CD4-positive, CD25-positive, alpha-beta regulatory T cell (primary cell): ENCODE measurements around the gene GFPT2. TPM values are rescaled to one million over a fixed set of nuclear protein-coding genes. Genes with fewer than 3 reads are reported as not detected.
A peak's percentile ranks its signal among the peaks of the same experiment; 100 is the strongest.

Experiments
- ATAC-seq, 2 donors: fragments of 150-1000 bp; cut with Tn5 transposase; one replicate each; pipeline ENCODE4 v1.10.0; 2021; ENCODE audit warnings: low read depth in 2 of 2, moderate number of reproducible peaks in 2 of 2, moderate library complexity in 1 of 2
- DNase-seq, 3 donors: peaks; one replicate each; pipeline versions ENCODE4 v3.0.0 to v3.0.0-alpha.2; 2012 to 2022; ENCODE audit warnings: mixed read lengths in 1 of 3
- H3K27ac ChIP-seq: one replicate; pipeline ENCODE4 v1.7.0; 2013; ENCODE audit warnings: mild to moderate bottlenecking, low read length; ENCODE audit not compliant: insufficient read depth, poor library complexity, severe bottlenecking
- H3K27me3 ChIP-seq: one replicate; pipeline ENCODE4 v1.7.0; 2013; ENCODE audit warnings: low read length; ENCODE audit not compliant: control insufficient read depth, insufficient read depth
- H3K36me3 ChIP-seq: one replicate; pipeline ENCODE4 v1.7.0; 2013; ENCODE audit warnings: mild to moderate bottlenecking, low read length, moderate library complexity; ENCODE audit not compliant: control insufficient read depth, insufficient read depth
- H3K4me1 ChIP-seq: 2 replicates; pipeline ENCODE4 v1.7.0; 2013; ENCODE audit warnings: mild to moderate bottlenecking, low read length; ENCODE audit not compliant: insufficient read depth, control insufficient read depth, poor library complexity, severe bottlenecking
- H3K4me3 ChIP-seq: one replicate; pipeline ENCODE4 v1.7.0; 2013; ENCODE audit warnings: low read depth, mild to moderate bottlenecking, low read length, moderate library complexity
- H3K9me3 ChIP-seq, 2 experiments: 1 replicate in 1 of 2; 2 replicates in 1 of 2; pipeline ENCODE4 v1.7.0; 2013; ENCODE audit warnings: low read length in 2 of 2, mild to moderate bottlenecking in 1 of 2, moderate library complexity in 1 of 2; ENCODE audit not compliant: control insufficient read depth in 2 of 2
- H3K27ac Mint-ChIP-seq, 3 donors: one replicate each; pipeline ENCODE4 v1.8.0; 2020 to 2022; ENCODE audit warnings: mild to moderate bottlenecking in 3 of 3, mixed read lengths in 3 of 3, moderate library complexity in 2 of 3
- H3K27me3 Mint-ChIP-seq: one replicate; pipeline ENCODE4 v1.8.0; 2022; ENCODE audit warnings: mild to moderate bottlenecking, mixed read lengths
- H3K36me3 Mint-ChIP-seq: one replicate; pipeline ENCODE4 v1.8.0; 2020; ENCODE audit warnings: mixed read lengths
- H3K4me1 Mint-ChIP-seq, 4 donors: one replicate each; pipeline ENCODE4 v1.8.0; 2020 to 2022; ENCODE audit warnings: mixed read lengths in 4 of 4, mild to moderate bottlenecking in 1 of 4
- H3K4me3 Mint-ChIP-seq, 4 donors: one replicate each; pipeline ENCODE4 v1.8.0; 2020 to 2022; ENCODE audit warnings: mild to moderate bottlenecking in 4 of 4, mixed read lengths in 4 of 4, moderate library complexity in 3 of 4
- H3K9me3 Mint-ChIP-seq, 7 donors: one replicate each; pipeline ENCODE4 v1.8.0; 2020 to 2022; ENCODE audit warnings: mixed read lengths in 7 of 7, mild to moderate bottlenecking in 3 of 7, moderate library complexity in 2 of 7
- polyA plus RNA-seq, 4 donors: library from polyadenylated mRNA; unstranded; fragments of 300-500 nt; fragmentation: Illumina TruSeq; gene quantifications; one replicate each; pipeline ENCODE4 v1.2.3, GENCODE V29; 2021
- total RNA-seq: library from RNA; stranded (reverse); gene quantifications from one replicate; pipeline ENCODE4 v1.2.3, GENCODE V29; 2022

GFPT2 gene
- total and polyA plus RNA-seq, 5 donors from 2014 or later = 0.16 TPM; not detected in 4

DNA sequence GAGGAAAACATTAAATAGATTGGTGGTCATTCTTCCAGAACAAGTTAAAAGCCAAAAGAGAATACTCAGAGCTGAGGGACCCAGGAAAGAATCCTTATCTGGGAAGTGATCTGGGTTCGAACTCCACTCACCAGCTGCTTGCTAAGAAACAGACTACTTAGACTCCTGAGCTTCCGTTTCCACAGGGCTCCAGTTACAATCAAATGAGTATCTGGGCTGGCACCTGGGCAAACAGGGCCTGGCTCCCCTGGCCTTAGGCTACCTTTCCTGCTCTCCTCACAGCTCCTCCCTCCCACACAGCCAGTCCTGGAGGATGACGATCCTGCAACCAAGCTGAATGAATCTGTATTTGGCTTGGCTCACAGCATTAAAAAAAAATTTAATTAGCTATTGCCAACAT is 63.7 kb downstream of the GFPT2 start:
- Mint-ChIP-seq H3K27ac (no peak overlapping the region), H3K4me3 (peak overlapping the region in 3 of 4 donors; percentile 46 to 84 (median 62)), H3K9me3 (no peaks in the 10 kb centered on the region), H3K27me3 (peaks cover 16% of the 10 kb centered on the region), H3K4me1 (peaks cover 30 to 63% (median 43%) of the 10 kb centered on the region in 4 donors), H3K36me3 (peaks cover 19% of the 10 kb centered on the region)
- ATAC-seq (no peak), DNase-seq (no peak)
- no peak overlapping the region for H3K4me3 ChIP-seq
- peaks cover 29% of the 10 kb centered on the region for H3K4me1 ChIP-seq
- peaks cover 12% of the 10 kb centered on the region for H3K36me3 ChIP-seq
- no peaks in the 10 kb centered on the region for H3K27me3 ChIP-seq
- H3K27ac ChIP-seq = no peak overlapping the region
- H3K9me3 ChIP-seq = no peaks in the 10 kb centered on the region

DNA sequence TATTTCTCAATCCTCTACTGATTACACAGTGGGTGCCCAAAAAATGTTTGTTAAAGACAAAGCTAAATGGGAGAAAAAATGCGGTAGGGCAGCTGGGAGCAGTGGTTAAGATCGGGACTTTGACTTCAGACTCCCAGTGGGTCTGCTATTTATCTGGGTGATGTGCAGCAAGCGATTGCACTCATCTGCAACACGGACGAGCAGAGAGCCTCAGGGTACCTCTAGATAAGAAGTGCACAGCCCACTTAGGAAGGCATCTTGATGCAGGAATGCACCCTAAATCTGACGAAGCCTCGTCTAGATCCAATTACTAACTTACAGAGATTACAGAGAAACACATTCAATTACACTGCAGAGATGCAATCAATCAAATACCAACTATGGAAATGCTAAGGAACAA is 65.3 kb downstream of the GFPT2 start:
- peaks cover 21% of the 10 kb centered on the region for H3K36me3 ChIP-seq
- peaks cover 18% of the 10 kb centered on the region for H3K4me1 ChIP-seq
- H3K27me3 ChIP-seq = no peaks in the 10 kb centered on the region
- Mint-ChIP-seq H3K4me1 (peaks cover 25 to 48% (median 36%) of the 10 kb centered on the region in 4 donors), H3K4me3 (peak overlapping the region in 2 of 4 donors; percentile 49 to 74), H3K27ac (peak overlapping the region in 1 of 3 donors; percentile 12), H3K27me3 (peaks cover 11% of the 10 kb centered on the region), H3K36me3 (peaks cover 29% of the 10 kb centered on the region), H3K9me3 (peaks cover 0 to 2% (median 0%) of the 10 kb centered on the region in 7 donors)
- no peak for ATAC-seq
- DNase-seq = no peak
- no peaks in the 10 kb centered on the region for H3K9me3 ChIP-seq
- no peak overlapping the region for H3K27ac ChIP-seq
- no peak overlapping the region for H3K4me3 ChIP-seq

DNA sequence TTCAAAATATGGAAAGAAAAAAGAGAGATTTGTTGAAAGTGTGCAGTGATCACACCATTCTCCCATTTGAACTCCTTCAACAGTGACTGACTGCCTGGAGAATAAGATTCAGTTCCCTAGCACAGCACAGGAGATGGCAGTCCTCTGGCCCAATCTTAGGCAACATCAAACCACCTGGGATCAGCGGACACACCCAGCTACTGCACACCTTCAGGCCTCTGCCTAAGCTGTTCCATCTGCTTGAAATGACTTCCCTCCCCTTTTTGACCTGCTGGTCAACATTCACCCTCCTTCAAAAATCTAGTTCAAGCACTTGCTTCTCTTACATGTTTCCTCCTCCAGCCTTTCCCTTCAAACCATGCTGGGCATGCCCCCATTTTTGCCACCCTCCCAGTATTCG is 65.7 kb downstream of the GFPT2 start:
- ATAC-seq (no peak), DNase-seq (no peak)
- H3K4me3 ChIP-seq = no peak overlapping the region
- H3K36me3 ChIP-seq = peaks cover 25% of the 10 kb centered on the region
- no peak overlapping the region for H3K27ac ChIP-seq
- H3K4me1 ChIP-seq = peaks cover 16% of the 10 kb centered on the region
- H3K9me3 Mint-ChIP-seq = peaks cover 0 to 2% (median 0%) of the 10 kb centered on the region in 7 donors
- H3K4me1 Mint-ChIP-seq = peaks cover 20 to 47% (median 36%) of the 10 kb centered on the region in 4 donors
- H3K27ac Mint-ChIP-seq = peak overlapping the region in 1 of 3 donors; percentile 12
- H3K36me3 Mint-ChIP-seq = peaks cover 33% of the 10 kb centered on the region
- H3K27me3 ChIP-seq = no peaks in the 10 kb centered on the region
- H3K27me3 Mint-ChIP-seq = peaks cover 6% of the 10 kb centered on the region
- H3K4me3 Mint-ChIP-seq = peak overlapping the region in 1 of 4 donors; percentile 74
- no peaks in the 10 kb centered on the region for H3K9me3 ChIP-seq

DNA sequence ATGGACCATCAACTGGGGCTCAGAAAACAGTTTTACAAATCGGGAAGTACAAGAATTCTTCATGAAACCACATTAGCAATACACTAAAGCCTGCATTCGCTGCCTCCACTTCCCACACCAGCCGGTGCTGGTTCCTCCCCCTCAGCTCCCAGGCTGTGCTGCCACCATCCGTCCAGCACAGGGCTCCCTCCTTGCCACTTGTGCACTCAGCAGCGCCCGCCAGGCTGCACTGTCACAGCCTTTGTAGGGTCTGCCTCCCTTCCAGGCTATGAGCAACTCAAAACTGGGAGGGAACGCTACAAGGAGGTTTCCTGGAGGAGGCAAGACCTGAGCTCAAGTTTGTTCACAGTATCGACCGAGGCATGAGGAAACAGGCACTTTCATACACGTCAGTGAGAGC is 69.0 kb downstream of the GFPT2 start:
- H3K4me1 ChIP-seq = no peaks in the 10 kb centered on the region
- H3K4me3 ChIP-seq = no peak overlapping the region
- DNase-seq (no peak), ATAC-seq (no peak)
- no peaks in the 10 kb centered on the region for H3K27me3 ChIP-seq
- H3K36me3 ChIP-seq = peaks cover 48% of the 10 kb centered on the region
- H3K27ac Mint-ChIP-seq = no peak overlapping the region
- H3K27ac ChIP-seq = no peak overlapping the region
- peaks cover 6 to 38% (median 25%) of the 10 kb centered on the region in 4 donors for H3K4me1 Mint-ChIP-seq
- peaks cover 0 to 5% of the 10 kb centered on the region in 2 experiments for H3K9me3 ChIP-seq
- peaks cover 60% of the 10 kb centered on the region for H3K36me3 Mint-ChIP-seq
- H3K4me3 Mint-ChIP-seq = peak overlapping the region in 1 of 4 donors; percentile 51
- H3K9me3 Mint-ChIP-seq = peaks cover 0 to 7% (median 0%) of the 10 kb centered on the region in 7 donors
- H3K27me3 Mint-ChIP-seq = no peaks in the 10 kb centered on the region

DNA sequence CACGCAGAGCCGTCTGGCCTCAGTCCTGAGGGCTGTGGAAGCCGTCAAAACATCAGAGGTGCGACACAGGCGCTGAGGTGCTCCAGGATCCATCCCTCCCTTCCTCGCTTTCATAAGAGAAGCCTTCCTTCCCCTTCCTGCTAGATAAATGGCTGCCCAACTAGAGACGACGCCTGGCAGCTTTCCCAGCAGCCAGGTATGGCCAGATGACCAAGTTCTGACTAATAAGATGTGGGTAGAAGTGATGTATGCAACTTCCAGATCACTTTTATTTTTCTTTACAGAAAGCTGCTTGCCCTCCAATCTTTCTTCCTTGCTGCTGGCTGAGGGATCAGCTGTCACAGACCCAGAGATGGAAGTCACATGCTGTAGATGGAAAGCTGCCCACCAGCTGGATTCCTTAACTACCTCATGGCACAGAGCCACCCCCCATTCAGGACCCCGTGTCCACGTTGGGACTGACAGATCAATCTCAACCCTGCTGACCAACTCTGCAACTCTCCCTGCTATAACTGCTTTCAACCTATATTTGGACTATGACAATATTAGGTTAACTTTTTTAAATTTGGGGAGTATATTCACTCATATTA is 70.0 kb downstream of the GFPT2 start:
- Histone ChIP-seq H3K4me1 (no peaks in the 10 kb centered on the region), H3K9me3 (peaks cover under 1 to 6% of the 10 kb centered on the region in 2 experiments), H3K36me3 (peaks cover 55% of the 10 kb centered on the region), H3K27me3 (no peaks in the 10 kb centered on the region), H3K27ac (no peak overlapping the region), H3K4me3 (no peak overlapping the region)
- H3K4me3 Mint-ChIP-seq = no peak overlapping the region
- peaks cover 0 to 10% (median 2%) of the 10 kb centered on the region in 7 donors for H3K9me3 Mint-ChIP-seq
- H3K36me3 Mint-ChIP-seq = peaks cover 66% of the 10 kb centered on the region
- H3K4me1 Mint-ChIP-seq = peaks cover 0 to 34% (median 22%) of the 10 kb centered on the region in 4 donors
- DNase-seq (no peak), ATAC-seq (no peak)
- H3K27ac Mint-ChIP-seq = no peak overlapping the region
- H3K27me3 Mint-ChIP-seq = no peaks in the 10 kb centered on the region

DNA sequence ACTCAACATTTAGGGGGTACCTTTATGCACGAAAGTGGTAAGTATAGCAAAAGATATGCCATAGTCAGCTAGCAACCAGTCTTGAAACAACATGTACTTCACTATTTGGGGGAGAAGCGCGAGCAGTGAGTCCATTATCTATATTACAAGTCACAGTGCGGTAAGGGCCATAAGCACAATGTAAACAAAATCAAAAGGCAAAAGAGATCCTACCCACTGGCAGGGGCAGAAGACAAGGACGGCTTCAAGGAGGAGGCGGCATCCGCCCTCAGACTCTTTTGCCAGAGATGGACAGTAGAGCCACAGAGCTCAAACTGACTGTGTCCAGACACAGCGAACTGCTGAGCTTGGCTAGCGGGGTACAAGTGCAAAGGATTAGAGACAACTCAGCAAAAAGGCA is 70.9 kb downstream of the GFPT2 start:
- peaks cover 0 to 27% (median 14%) of the 10 kb centered on the region in 4 donors for H3K4me1 Mint-ChIP-seq
- ATAC-seq (no peak), DNase-seq (no peak)
- H3K4me1 ChIP-seq = no peaks in the 10 kb centered on the region
- H3K36me3 ChIP-seq = peaks cover 63% of the 10 kb centered on the region
- no peaks in the 10 kb centered on the region for H3K27me3 Mint-ChIP-seq
- H3K36me3 Mint-ChIP-seq = peaks cover 74% of the 10 kb centered on the region
- H3K27ac ChIP-seq = no peak overlapping the region
- H3K27me3 ChIP-seq = no peaks in the 10 kb centered on the region
- H3K9me3 ChIP-seq = peaks cover 3 to 14% of the 10 kb centered on the region in 2 experiments
- H3K27ac Mint-ChIP-seq = peak overlapping the region in 1 of 3 donors; percentile 63
- no peak overlapping the region for H3K4me3 Mint-ChIP-seq
- H3K9me3 Mint-ChIP-seq = peaks cover 0 to 17% (median 5%) of the 10 kb centered on the region in 7 donors
- no peak overlapping the region for H3K4me3 ChIP-seq

DNA sequence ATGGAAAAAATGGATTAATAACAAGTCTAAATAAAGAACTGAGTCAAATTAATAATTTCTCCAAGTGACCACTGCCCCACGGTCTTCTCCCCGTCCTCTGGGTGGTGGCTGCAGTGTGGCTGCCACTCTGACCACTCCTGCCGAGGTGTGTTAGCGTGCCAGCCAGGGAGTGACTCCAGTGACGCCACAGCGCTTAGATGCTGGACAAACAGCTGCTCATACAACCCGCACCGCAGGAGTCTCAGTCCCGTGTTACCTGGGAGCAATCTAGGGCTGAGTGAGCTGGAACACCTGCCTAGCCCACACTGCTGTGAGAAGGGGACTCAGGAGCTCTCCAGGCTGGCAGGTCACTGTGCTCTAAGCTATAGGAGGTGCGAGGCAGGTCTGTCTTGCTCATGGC is 71.4 kb downstream of the GFPT2 start:
- Histone ChIP-seq H3K4me3 (no peak overlapping the region), H3K27me3 (no peaks in the 10 kb centered on the region), H3K9me3 (peaks cover 6 to 18% of the 10 kb centered on the region in 2 experiments), H3K4me1 (no peaks in the 10 kb centered on the region), H3K27ac (no peak overlapping the region), H3K36me3 (peaks cover 68% of the 10 kb centered on the region)
- H3K4me3 Mint-ChIP-seq = no peak overlapping the region
- H3K27me3 Mint-ChIP-seq = no peaks in the 10 kb centered on the region
- peaks cover 0 to 21% (median 9%) of the 10 kb centered on the region in 7 donors for H3K9me3 Mint-ChIP-seq
- peaks cover 0 to 23% (median 12%) of the 10 kb centered on the region in 4 donors for H3K4me1 Mint-ChIP-seq
- ATAC-seq = no peak
- H3K27ac Mint-ChIP-seq = no peak overlapping the region
- H3K36me3 Mint-ChIP-seq = peaks cover 75% of the 10 kb centered on the region
- no peak for DNase-seq

DNA sequence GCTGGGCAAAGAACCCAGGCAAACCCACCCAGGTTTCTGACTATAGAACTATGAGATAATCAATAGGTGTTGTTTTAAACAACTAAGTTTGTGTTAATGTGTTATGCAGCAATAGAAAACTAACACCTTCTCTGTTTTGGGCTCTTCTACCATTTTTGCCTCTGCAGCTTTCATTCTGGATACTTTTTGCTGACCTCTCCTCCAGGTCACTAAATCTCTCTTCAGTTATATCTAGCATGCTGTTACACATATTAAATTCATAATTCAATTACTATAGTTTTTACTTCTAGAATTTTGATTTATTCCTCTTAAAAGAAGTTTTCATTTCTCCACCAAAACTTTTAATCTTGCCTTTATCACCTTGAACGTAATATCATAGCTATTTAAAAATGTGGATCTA is 78.4 kb downstream of the GFPT2 start:
- Histone ChIP-seq H3K4me3 (no peak overlapping the region), H3K36me3 (peaks cover 53% of the 10 kb centered on the region), H3K27ac (no peak overlapping the region), H3K27me3 (no peaks in the 10 kb centered on the region), H3K4me1 (no peaks in the 10 kb centered on the region), H3K9me3 (peaks cover 37 to 72% of the 10 kb centered on the region in 2 experiments)
- DNase-seq (no peak), ATAC-seq (no peak)
- no peaks in the 10 kb centered on the region for H3K27me3 Mint-ChIP-seq
- H3K27ac Mint-ChIP-seq = no peak overlapping the region
- no peak overlapping the region for H3K4me3 Mint-ChIP-seq
- peaks cover 4 to 48% (median 29%) of the 10 kb centered on the region in 7 donors for H3K9me3 Mint-ChIP-seq
- H3K4me1 Mint-ChIP-seq = peaks cover 0 to 5% (median 0%) of the 10 kb centered on the region in 4 donors
- H3K36me3 Mint-ChIP-seq = peaks cover 59% of the 10 kb centered on the region
